Thyroid gland (tissue), 4 donors: ENCODE data around the gene HLA-DRB5. TPM values are rescaled to one million over a fixed set of nuclear protein-coding genes. Genes with fewer than 3 reads are reported as not detected.

ENCODE experiments used
- small RNA-seq: library from RNA; depleted of rRNA; stranded (forward); fragments of <200 nt; gene quantifications from one replicate; pipeline ENCODE3, GENCODE V24; 2016
- total RNA-seq, 4 donors: library from RNA; depleted of rRNA; stranded (reverse); fragments of >200 nt; gene quantifications; one replicate each; pipeline ENCODE4 v1.2.3, GENCODE V29; 2016

HLA-DRB5 gene
- total RNA-seq, 4 donors from 2014 or later: 1.6 to 25.6 TPM; not detected in 2

Small RNA genes within 50 kb of the gene (small RNA-seq; reads per million reads assigned to genes)
- gene RNU1-61P: not detected

Other genes starting within 250 kb of the HLA-DRB5 start
- gene TSBP1, start 158.4 kb downstream of the HLA-DRB5 start, total RNA-seq: not detected
- not detected for gene BTNL2, start 123.1 kb downstream of the HLA-DRB5 start, total RNA-seq
- gene HLA-DRA, start 90.4 kb downstream of the HLA-DRB5 start, total RNA-seq: 100 to 1,000 TPM in 2 of 4 donors, 10 to 100 TPM in 2; 53.0 to 162 (median 106) TPM
- gene HLA-DRB1, start 59.6 kb upstream of the HLA-DRB5 start, total RNA-seq: 10 to 100 TPM; 17.1 to 28.1 (median 22.8) TPM
- 10 to 100 TPM in 2 of 4 donors, 1 to 10 TPM in 2; 1.7 to 19.6 (median 10.2) TPM for gene HLA-DQA1, start 107.1 kb upstream of the HLA-DRB5 start, total RNA-seq
- gene HLA-DQB1, start 136.4 kb upstream of the HLA-DRB5 start, total RNA-seq: 1 to 10 TPM in 2 of 4 donors, under 1 TPM in 1, not detected in 1; 0.27 to 8.6 (median 2.7) TPM
- under 1 TPM in 2 of 4 donors, not detected in 2; 0.33 to 0.94 TPM for gene HLA-DQA2, start 211.1 kb upstream of the HLA-DRB5 start, total RNA-seq
- 1 to 10 TPM in 1 of 4 donors, under 1 TPM in 1, not detected in 2; 0.22 to 2.6 TPM for gene HLA-DQB2, start 233.2 kb upstream of the HLA-DRB5 start, total RNA-seq